Neural cell (in vitro differentiated cells): ENCODE data around the gene GRB2.

Source experiments
- CTCF ChIP-seq: fragments of 450-650 bp; IDR thresholded peaks from 2 replicates; pipeline ENCODE4 v1.5.1; 2014; ENCODE audit warnings: antibody characterized with exemption, mild to moderate bottlenecking, moderate library complexity; ENCODE audit not compliant: poor library complexity, severe bottlenecking
- EP300 ChIP-seq: fragments of 450-650 bp; conservative IDR thresholded peaks from 2 replicates; pipeline ENCODE4 v1.6.1; 2014; ENCODE audit warnings: antibody characterized with exemption, mild to moderate bottlenecking, moderate library complexity; ENCODE audit not compliant: poor library complexity, severe bottlenecking
- EZH2 ChIP-seq: fragments of 200-600, 300-800 bp; shearing (Covaris generic), sonication (generic); IDR thresholded peaks from 2 replicates; pipeline ENCODE4 v1.6.1; 2014; ENCODE audit warnings: antibody characterized with exemption, low read length, borderline replicate concordance, mild to moderate bottlenecking; ENCODE audit not compliant: insufficient read depth, poor library complexity, severe bottlenecking
- MXI1 ChIP-seq: fragments of 450-650 bp; conservative IDR thresholded peaks from 2 replicates; pipeline ENCODE4 v1.6.1; 2014; ENCODE audit warnings: antibody characterized with exemption, mild to moderate bottlenecking; ENCODE audit not compliant: poor library complexity, severe bottlenecking
- POLR2AphosphoS5 ChIP-seq: IDR thresholded peaks from 2 replicates; pipeline ENCODE4 v1.6.1; 2012
- REST ChIP-seq: IDR thresholded peaks from 2 replicates; pipeline ENCODE4 v1.6.1; 2012; ENCODE audit warnings: borderline replicate concordance
- SMC3 ChIP-seq: fragments of 450-650 bp; conservative IDR thresholded peaks from 2 replicates; pipeline ENCODE4 v1.6.1; 2014; ENCODE audit warnings: antibody characterized with exemption, mild to moderate bottlenecking, moderate library complexity; ENCODE audit not compliant: poor library complexity
- TAF1 ChIP-seq: IDR thresholded peaks from 2 replicates; pipeline ENCODE4 v1.6.1; 2012; ENCODE audit warnings: low read depth

GRCh38 chr17:75273977-75274708, 131.3 kb downstream of the GRB2 start:
- TF ChIP-seq CTCF = no peak
- no peak for TF ChIP-seq POLR2AphosphoS5
- TF ChIP-seq EZH2 = no peak
- TF ChIP-seq REST = no peak
- TF ChIP-seq TAF1 = no peak
- TF ChIP-seq MXI1 = no peak
- no peak for TF ChIP-seq EP300
- TF ChIP-seq SMC3 = no peak
